Measurements from ENCODE around the gene HELLS. TPM values are rescaled to one million over a fixed set of nuclear protein-coding genes. Genes with fewer than 3 reads are reported as not detected.

The HELLS gene
- total and polyA plus RNA-seq, 2 experiments from 2014 or later, result 776 to 913 TPM

GRCh38 chr10:94571528-94571927, 25.9 kb downstream of the HELLS start:
- Histone ChIP-seq H3F3A (replicated peaks; ENCODE audit: low read depth) (no peaks in the 10 kb centered on the region; the same call in 1 of the 2 replicates), H3K27ac (ENCODE audit: low read depth) (no peak overlapping the region), H3K4me3 (no peak overlapping the region), H3K79me2 (replicated peaks; ENCODE audit: insufficient read depth) (peaks cover 84% of the 10 kb centered on the region), H3K36me3 (ENCODE audit: insufficient read depth) (peaks cover 85% of the 10 kb centered on the region), H4K20me1 (replicated peaks; ENCODE audit: insufficient read depth) (peaks cover 40% of the 10 kb centered on the region), H3K9me2 (ENCODE audit: insufficient read depth) (no peaks in the 10 kb centered on the region), H3K4me2 (no peak overlapping the region), H3K4me1 (ENCODE audit: insufficient read depth) (no peaks in the 10 kb centered on the region), H3K27me3 (ENCODE audit: insufficient read depth) (no peaks in the 10 kb centered on the region), H2AFZ (no peak overlapping the region)
- ATAC-seq (no peak), DNase-seq (ENCODE audit: low spot score) (no peak)
- peaks cover 9% of the 10 kb centered on the region for H3K27me3 Mint-ChIP-seq (ENCODE audit: insufficient read depth, low read depth, poor library complexity)
- peaks cover 89% of the 10 kb centered on the region for H3K36me3 Mint-ChIP-seq (ENCODE audit: low read depth)
- no peaks in the 10 kb centered on the region for H3K9me3 Mint-ChIP-seq
- H3K4me3 Mint-ChIP-seq, result no peak overlapping the region
- no peaks in the 10 kb centered on the region for H3K4me1 Mint-ChIP-seq
- no peak overlapping the region for H3K27ac Mint-ChIP-seq
- TF ChIP-seq ZNF462 (CRISPR knock-in tag; IDR thresholded peaks at IDR 0.05) (no peak), CTCF (conservative IDR thresholded peaks at IDR 0.05; ENCODE audit: low read depth in 2 of 2) (no peak), NANOG (IDR thresholded peaks at IDR 0.05; ENCODE audit: borderline replicate concordance) (no peak), CREB1 (CRISPR knock-in tag; IDR thresholded peaks at IDR 0.05; ENCODE audit: low read depth) (no peak), JUNB (IDR thresholded peaks at IDR 0.05; ENCODE audit: unreplicated experiment) (no peak), ZNF331 (CRISPR knock-in tag; IDR thresholded peaks at IDR 0.05; ENCODE audit: low read depth) (no peak), ETS1 (IDR thresholded peaks at IDR 0.05) (no peak), STAT1 (IDR thresholded peaks at IDR 0.05; ENCODE audit: unreplicated experiment) (no peak), EZH2 (IDR thresholded peaks at IDR 0.05; ENCODE audit: low read depth, unreplicated experiment) (no peak), REST (IDR thresholded peaks at IDR 0.05; ENCODE audit: unreplicated experiment) (no peak), POLR2AphosphoS5 (IDR thresholded peaks at IDR 0.05; ENCODE audit: low read depth) (no peak), EZH2phosphoT487 (IDR thresholded peaks at IDR 0.05; ENCODE audit: unreplicated experiment) (no peak), ZNF114 (CRISPR knock-in tag; IDR thresholded peaks at IDR 0.05) (no peak)

All from GM23338 (cell line).